ENCODE results near the gene OTOP3. TPM values are rescaled to one million over a fixed set of nuclear protein-coding genes. Genes with fewer than 3 reads are reported as not detected.
"Not testable (repeated sequence)": the region's sequence is repeated elsewhere in the genome, so short reads cannot be mapped to it uniquely, and the experiment has no call there.

Gene OTOP3
- total RNA-seq (2014; rRNA removed; shearing (Covaris generic)): not detected in 2 replicates

- DNase-seq (ENCODE audit: low spot score): no peak
These were observed at the start of gene OTOP3 for GRCh38 chr17:74935585-74936469. Gene OTOP3 (plus strand): TSS chr17:74935898. CDS start chr17:74935922, 24 bp downstream.

DNA sequence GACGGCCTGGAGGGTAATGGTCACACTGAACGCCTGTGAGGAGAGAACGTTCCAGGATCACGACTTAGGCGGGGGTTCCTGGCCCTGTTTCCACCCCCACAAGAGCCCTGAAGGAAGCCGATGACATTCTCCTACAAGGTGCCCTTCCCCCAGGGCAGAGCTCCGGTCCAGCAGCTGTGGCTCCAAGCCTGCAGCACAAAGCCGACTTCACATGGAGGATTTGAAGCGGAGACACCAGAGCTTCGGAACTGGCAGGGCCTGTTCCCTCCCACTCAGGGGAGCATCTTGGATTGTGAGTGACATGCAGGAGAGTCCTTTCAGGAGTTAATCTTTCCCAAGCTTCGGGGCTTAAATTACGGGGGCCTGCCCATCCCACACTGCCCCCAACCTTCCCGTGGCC, 47.2 kb upstream of the OTOP3 start:
- no peak for DNase-seq (ENCODE audit: low spot score)

DNA sequence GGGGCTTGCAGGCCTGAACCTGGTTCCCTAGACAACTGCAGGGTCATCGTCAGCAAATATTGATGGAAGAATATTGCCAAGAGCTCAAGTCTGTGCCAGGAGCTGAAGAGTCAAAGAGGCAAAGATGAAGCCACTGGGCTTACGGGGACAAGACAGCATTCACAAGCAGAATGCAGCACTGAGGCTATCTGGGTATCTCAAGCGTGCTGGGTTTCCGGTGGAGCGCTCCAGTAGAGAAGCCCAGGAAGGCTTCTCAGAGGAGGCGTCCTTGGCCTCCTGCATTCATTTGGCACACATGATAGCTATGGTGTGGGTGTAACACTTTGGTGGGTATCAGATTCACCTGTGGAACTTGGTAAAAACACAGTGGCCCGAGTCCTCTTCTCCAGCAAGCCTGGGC, 45.1 kb upstream of the OTOP3 start:
- DNase-seq (ENCODE audit: low spot score): no peak

- DNase-seq (ENCODE audit: low spot score): no peak
These were observed 43.5 kb upstream of the OTOP3 start for GRCh38 chr17:74892013-74892841.

- no peak for DNase-seq (ENCODE audit: low spot score)
These were observed 42.5 kb upstream of the OTOP3 start, which contains the start of gene FADS6 for GRCh38 chr17:74892974-74893911. Gene FADS6 (minus strand): TSS chr17:74893633. CDS start chr17:74893595, 38 bp downstream.

- no peak for DNase-seq (ENCODE audit: low spot score)
These were observed 41.6 kb upstream of the OTOP3 start for GRCh38 chr17:74893936-74894671.

DNA sequence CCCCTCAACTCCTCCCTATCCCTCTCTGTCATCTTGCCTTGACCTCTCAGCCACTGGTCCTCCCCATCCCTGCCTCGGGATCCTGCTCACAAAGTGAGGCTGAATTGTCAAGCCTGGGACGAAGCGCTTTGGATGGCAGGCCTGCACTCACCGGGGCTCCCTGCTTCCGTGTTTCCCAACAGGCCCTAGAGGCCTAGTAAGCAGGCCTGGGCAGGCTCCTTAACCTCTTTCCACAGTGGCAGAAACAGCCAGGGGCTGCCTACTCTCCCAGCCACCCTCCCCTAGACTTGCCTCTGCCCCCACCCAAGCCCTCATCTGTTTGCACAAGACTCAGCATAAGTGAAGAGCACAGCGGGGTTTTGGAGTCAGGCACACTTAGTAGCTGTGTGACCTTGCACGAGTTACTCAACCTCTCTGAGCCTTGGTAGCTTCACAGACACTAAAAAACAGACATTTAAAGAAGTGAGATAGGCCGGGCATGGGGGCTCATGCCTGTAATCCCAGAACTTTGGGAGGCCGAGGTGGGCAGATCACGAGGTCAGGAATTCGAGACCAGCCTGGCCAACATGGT, 37.2 kb upstream of the OTOP3 start:
- DNase-seq (ENCODE audit: low spot score): no peak

- DNase-seq (ENCODE audit: low spot score): no peak
These were observed 35.5 kb upstream of the OTOP3 start for GRCh38 chr17:74900208-74900607.

- no peak for DNase-seq (ENCODE audit: low spot score)
These were observed 34.2 kb upstream of the OTOP3 start for GRCh38 chr17:74901353-74902135.

GRCh38 chr17:74903034-74903433, 32.7 kb upstream of the OTOP3 start:
- DNase-seq (ENCODE audit: low spot score): no peak

DNA sequence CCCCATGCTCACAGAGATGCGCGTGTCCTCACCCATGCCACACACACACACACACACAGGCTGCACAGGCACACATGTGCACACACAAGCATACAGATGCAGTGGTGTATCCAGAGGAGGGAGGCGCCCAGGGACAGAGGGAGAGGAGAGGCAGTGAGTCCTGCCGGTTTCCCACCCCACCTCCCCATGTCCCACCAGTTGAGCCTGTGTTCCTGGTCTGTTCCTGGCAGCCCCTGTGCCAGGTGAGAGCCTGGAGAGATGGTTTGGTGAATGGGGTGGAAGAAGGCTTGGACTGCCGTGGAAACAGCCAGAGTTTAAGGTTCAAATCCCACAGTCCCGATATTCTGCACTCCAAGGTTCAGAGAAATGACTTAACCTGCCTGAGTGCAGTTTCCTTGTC, 32.0 kb upstream of the OTOP3 start:
- no peak for DNase-seq (ENCODE audit: low spot score)

GRCh38 chr17:74904687-74905409, 30.9 kb upstream of the OTOP3 start:
- DNase-seq (ENCODE audit: low spot score): no peak

DNA sequence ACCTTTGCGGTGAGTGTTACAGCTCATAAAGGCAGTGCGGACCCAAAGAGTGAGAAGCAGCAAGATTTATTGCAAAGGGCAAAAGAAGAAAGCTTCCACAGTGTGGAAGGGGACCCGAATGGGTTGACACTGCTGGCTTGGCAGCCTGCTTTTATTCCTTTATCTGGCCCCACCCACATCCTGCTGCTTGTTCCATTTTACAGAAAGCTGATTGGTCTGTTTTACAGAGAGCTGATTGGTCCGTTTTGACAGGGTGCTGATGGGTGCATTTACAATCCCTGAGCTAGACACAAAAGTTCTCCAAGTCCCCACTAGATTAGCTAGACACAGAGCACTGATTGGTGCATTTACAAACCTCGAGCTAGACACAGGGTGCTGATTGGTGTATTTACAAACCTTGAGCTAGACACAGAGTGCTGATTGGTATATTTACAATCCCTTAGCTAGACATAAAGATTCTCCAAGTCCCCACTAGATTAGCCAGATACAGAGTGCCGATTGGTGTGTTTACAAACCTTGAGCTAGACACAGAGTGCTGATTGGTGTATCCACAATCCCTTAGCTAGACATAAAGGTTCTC, 29.4 kb upstream of the OTOP3 start:
- not testable (repeated sequence) for DNase-seq (ENCODE audit: low spot score)

DNA sequence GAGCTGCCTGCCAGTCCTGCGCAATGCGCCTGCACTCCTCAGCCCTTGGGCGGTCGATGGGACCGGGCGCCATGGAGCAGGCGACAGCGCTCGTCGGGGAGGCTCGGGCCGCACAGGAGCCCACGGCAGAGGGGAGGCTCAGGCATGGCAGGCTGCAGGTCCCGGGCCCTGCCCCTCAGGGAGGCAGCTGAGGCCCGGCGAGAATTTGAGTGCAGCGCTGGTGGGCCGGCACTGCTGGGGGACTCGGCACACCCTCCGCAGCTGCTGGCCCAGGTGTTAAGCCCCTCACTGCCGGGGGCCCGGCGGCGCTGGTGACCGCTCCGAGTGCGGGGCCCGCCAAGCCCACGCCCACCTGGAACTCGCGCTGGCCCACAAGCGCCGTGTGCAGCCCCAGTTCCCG, 28.7 kb upstream of the OTOP3 start:
- DNase-seq (ENCODE audit: low spot score): no peak

- not testable (repeated sequence) for DNase-seq (ENCODE audit: low spot score)
These were observed 26.6 kb upstream of the OTOP3 start for GRCh38 chr17:74909097-74909496.

GRCh38 chr17:74911423-74911822, 24.3 kb upstream of the OTOP3 start:
- not testable (repeated sequence) for DNase-seq (ENCODE audit: low spot score)

GRCh38 chr17:74916136-74916850, 19.4 kb upstream of the OTOP3 start:
- DNase-seq (ENCODE audit: low spot score): no peak

GRCh38 chr17:74916851-74917199, 18.9 kb upstream of the OTOP3 start:
- no peak for DNase-seq (ENCODE audit: low spot score)

Data from H4 (cell line).